ENCODE results near the gene PCYOX1L.

PCYOX1L gene

GRCh38 chr5:149410071-149410470, 52.2 kb downstream of the PCYOX1L start:
- no peak for FAIRE-seq

- FAIRE-seq, result no peak
Observed at GRCh38 chr5:149410721-149411432, 53.0 kb downstream of the PCYOX1L start.

GRCh38 chr5:149411738-149412519, 54.1 kb downstream of the PCYOX1L start:
- no peak for FAIRE-seq

- FAIRE-seq, result no peak
Observed at GRCh38 chr5:149412783-149413476, 55.1 kb downstream of the PCYOX1L start.

- FAIRE-seq, result no peak
Observed at GRCh38 chr5:149413477-149414210, 55.8 kb downstream of the PCYOX1L start.

GRCh38 chr5:149414405-149415065, 56.7 kb downstream of the PCYOX1L start:
- no peak for FAIRE-seq

- no peak for FAIRE-seq
Observed at GRCh38 chr5:149415066-149415967, 57.5 kb downstream of the PCYOX1L start.

- FAIRE-seq, result no peak
Observed at GRCh38 chr5:149416987-149417710, 59.3 kb downstream of the PCYOX1L start.

- FAIRE-seq, result no peak
Observed at GRCh38 chr5:149417711-149418368, 60.0 kb downstream of the PCYOX1L start.

- FAIRE-seq, result no peak
Observed at GRCh38 chr5:149418910-149419531, 61.2 kb downstream of the PCYOX1L start.
